ENCODE data around the gene ANXA8.

The ANXA8 gene

GRCh38 chr10:47449102-47449978 lies 34.6 kb downstream of the ANXA8 start:
- no peak for DNase-seq (ENCODE audit: low read depth in 1 of 2, low spot score in 1 of 2)

- DNase-seq (ENCODE audit: low read depth in 1 of 2, low spot score in 1 of 2) = no peak
Observed at GRCh38 chr10:47447705-47448104, 36.2 kb downstream of the ANXA8 start.

GRCh38 chr10:47447209-47447608 lies 36.7 kb downstream of the ANXA8 start:
- DNase-seq (ENCODE audit: low read depth in 1 of 2, low spot score in 1 of 2) = no peak

- DNase-seq (ENCODE audit: low read depth in 1 of 2, low spot score in 1 of 2) = no peak
Observed at GRCh38 chr10:47445720-47446119, 38.2 kb downstream of the ANXA8 start.

DNA sequence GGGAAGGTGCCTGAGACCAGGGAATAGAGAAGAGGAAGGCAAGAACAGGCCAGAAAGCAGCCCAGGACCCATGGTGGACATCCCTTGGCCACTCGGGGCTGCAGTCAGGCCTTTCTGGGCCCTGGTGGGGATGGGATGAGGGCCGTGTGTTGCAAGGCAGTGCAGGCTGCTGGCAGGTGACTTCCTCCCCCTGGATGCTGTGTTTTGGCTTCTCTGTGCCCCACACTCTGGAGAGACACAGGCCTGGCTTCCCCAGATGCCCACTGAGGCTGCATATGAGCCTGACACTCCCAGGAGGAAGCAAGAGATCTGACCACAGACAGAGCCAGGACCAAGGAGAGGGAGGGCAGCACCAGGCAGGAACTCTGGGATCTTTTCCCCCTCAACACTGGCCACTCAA lies 39.9 kb downstream of the ANXA8 start:
- no peak for DNase-seq (ENCODE audit: low read depth in 1 of 2, low spot score in 1 of 2)

DNA sequence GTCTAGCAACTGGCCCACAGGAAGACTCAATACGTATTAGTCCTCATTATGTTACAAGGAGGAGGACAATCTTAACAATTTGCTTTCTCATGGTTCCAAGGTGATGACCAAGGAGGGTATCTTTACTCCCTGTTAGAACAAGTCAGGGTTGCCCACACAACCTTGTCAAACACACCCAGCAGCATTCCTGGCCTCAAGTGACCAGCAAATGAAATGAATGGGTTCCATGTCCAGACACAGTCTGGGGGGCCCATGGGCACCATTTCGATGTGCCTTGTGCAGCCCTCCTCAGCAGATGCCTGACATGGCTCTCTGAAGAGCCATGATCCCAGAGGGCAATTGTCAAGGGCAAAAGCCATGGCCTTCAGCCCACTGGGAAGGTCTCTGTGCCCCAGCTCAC lies 40.8 kb downstream of the ANXA8 start:
- no peak for DNase-seq (ENCODE audit: low read depth in 1 of 2, low spot score in 1 of 2)

DNA sequence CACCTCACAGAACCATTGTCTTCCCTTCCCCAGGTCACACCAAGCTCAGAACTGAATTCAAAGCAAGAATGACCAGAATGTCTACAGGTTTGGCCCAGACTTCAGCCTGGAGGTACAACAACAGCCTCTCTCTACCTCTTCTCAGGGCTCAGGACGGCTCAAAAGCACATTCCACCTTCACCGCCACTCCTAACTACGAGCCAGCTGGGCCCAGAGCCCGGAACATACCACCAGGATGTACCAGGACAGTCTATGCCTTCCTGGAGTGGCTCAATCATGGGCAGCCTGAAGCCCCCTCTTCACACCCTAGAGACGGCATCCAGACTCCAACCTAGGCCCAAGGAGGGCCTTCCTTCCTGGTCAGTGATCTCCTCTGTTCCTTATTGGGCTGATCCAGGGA lies 41.6 kb downstream of the ANXA8 start:
- no peak for DNase-seq (ENCODE audit: low read depth in 1 of 2, low spot score in 1 of 2)

DNA sequence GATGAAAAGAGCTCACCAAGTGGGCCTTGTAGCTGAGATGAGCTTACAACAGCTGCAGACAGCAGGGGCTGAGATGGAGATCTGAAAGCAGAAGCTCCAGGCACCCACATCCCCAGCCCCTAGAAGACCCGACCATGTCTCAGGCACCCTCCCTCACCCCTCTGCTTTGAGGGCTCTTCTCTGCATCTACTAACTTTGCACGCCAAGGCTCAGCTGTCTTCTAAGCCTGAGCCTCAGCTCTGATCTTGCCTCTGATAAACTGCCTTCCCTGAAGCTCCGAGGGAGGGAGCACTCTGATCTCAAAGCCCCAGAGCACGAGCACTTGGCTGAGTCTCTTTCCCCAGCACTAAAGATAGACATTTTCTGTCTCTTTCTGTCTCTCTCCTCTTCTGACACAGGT lies 42.0 kb downstream of the ANXA8 start:
- DNase-seq (ENCODE audit: low read depth in 1 of 2, low spot score in 1 of 2) = no peak

DNA sequence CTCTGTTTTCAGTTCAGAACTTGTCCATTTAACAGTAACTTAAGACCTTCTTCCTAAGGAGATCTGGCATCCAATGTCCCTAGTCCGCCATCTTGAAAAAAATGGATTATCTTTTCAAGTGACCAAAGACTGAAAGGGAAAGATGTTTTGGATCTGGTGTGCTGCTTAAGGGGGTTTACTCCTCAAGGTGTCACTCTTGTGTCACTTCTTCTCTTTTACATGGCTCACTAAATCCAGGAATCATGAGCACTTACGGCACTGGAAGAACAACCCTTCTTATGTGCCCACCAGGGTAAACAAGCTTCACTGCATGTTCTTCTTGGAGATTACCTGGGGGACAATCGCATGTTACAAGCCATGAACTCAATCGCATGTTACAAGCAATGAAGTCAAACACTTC lies 43.7 kb downstream of the ANXA8 start:
- no peak for DNase-seq (ENCODE audit: low read depth in 1 of 2, low spot score in 1 of 2)

DNA sequence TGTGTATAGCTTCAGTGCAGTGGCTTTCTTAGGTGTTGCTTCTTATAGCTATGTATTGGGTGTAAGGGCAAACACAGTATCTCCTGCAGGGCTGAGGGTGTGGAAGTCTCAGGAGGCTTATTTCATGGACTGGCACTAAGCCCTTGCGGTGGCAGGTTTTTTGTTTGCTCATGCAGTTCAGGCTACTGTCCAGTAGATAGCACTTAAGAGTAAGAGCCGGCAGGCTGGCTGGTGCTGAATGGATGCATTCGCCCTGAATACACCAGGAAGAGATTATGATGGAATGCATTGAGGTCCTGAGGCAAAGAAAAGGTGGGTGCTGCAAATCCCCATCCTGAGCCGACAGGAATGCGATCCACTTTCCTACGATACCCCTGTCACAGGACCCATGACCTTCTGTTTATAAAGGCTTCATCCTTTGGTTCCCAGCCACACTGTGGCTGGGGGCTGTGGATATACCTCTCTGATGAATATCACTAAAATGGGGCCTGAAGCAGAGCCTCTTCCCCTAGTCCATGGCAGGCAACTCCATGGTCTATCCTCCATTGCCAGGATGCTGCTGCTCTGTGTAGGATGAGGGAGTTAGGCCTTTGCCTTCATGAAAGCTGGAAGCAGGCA lies 44.9 kb downstream of the ANXA8 start:
- no peak for DNase-seq (ENCODE audit: low read depth in 1 of 2, low spot score in 1 of 2)

DNA sequence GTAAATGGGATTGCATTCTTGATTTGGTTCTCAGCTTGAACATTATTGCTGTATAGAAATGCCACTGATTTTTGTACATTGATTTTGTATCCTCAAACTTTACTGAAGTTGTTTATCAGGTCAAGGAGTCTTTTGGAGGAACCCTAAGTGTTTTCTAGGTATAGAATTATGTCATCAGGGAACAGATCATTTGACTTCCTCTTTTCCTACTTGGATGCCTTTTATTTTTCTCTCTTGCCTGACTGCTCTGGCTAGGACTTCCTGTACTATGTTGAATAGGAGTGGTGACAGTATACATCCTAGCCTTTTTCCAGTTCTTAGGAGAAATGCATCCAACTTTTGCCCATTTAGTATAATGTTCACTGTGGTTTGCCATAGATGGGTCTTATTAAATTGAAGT lies 48.8 kb downstream of the ANXA8 start:
- no peak for DNase-seq (ENCODE audit: low read depth in 1 of 2, low spot score in 1 of 2)

GRCh38 chr10:47425813-47426419 lies 58.0 kb downstream of the ANXA8 start:
- DNase-seq (ENCODE audit: low read depth in 1 of 2, low spot score in 1 of 2) = no peak

DNA sequence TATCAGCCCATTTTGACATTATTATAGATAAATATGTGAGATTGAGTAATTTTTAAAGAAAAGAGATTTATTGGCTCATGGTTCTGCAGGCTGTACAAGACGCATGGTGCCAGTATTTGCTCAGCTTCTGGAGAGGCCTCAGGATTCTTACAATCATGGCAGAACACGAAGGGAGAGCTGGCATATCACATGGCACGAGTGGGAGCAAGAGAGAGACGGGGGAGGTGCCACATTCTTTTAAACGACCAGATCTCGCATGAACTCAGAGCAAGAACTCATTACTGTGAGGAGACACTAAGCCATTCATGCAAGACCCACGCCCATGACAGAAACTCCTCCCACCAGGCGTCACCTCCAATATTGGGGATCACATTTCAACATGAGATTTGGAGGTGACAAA lies 59.7 kb downstream of the ANXA8 start:
- no peak for DNase-seq (ENCODE audit: low read depth in 1 of 2, low spot score in 1 of 2)

DNA sequence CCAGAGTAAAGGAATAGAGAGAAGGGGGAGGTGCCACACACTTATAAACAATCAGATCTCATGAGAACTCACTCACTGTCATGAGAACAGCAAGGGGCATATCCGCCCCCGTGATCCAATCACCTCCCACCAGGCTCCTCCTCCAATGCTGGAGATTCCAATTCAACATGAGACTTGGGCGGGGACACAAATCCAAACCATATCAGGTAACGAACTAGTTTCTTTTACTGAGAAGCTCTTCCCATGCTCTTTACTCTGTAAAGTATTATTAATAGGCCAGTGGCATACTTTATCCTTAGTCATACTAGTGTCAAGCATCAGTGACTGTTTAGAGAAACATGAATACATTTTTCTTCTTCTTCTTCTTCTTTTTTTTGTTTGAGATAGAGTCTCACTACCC lies 60.4 kb downstream of the ANXA8 start:
- no peak for DNase-seq (ENCODE audit: low read depth in 1 of 2, low spot score in 1 of 2)

- no peak for DNase-seq (ENCODE audit: low read depth in 1 of 2, low spot score in 1 of 2)
Observed at GRCh38 chr10:47421057-47421952, 62.6 kb downstream of the ANXA8 start.

- DNase-seq (ENCODE audit: low read depth in 1 of 2, low spot score in 1 of 2) = no peak
Observed at GRCh38 chr10:47420305-47421056, 63.4 kb downstream of the ANXA8 start.

- no peak for DNase-seq (ENCODE audit: low read depth in 1 of 2, low spot score in 1 of 2)
Observed at GRCh38 chr10:47419421-47419820, 64.5 kb downstream of the ANXA8 start.

DNA sequence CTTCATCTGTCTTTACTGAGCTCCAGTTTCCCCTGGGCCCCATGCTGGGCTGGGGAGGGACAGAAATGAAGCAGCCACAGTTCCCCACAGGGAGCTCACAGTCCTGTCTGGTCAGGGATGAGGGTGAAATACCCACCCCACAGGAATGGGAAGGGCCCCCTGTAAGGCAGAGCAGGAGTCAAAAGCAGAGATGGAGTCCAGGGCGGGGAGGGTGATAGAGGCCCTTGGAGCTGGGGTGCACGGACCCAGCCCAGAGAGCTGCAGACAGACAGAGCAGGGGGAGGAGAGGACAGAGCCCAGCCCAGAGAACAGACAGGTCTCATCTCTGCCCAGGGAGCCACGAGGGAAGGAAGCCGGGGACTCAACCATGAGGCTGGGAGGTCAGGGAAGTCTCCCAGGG lies 64.9 kb downstream of the ANXA8 start:
- no peak for DNase-seq (ENCODE audit: low read depth in 1 of 2, low spot score in 1 of 2)

GRCh38 chr10:47418321-47418720 lies 65.6 kb downstream of the ANXA8 start:
- DNase-seq (ENCODE audit: low read depth in 1 of 2, low spot score in 1 of 2) = no peak

All from activated CD4-positive, alpha-beta T cell treated with anti-CD3 and anti-CD28 coated beads, Interleukin-2, amount 50 U/mL, for 24 hours (primary cell).